Fibroblast of lung (primary cell): ENCODE measurements around the gene CCN5. TPM values are rescaled to one million over a fixed set of nuclear protein-coding genes. Genes with fewer than 3 reads are reported as not detected.

Source experiments
- DNase-seq, 2 donors: peaks; one replicate each; pipeline versions ENCODE4 v3.0.0 to v3.0.0-alpha.2; 2010; ENCODE audit warnings: low read depth in 2 of 2
- H2AFZ ChIP-seq: 2 replicates; pipeline ENCODE4 v1.5.1; 2012; ENCODE audit warnings: low read length, control low read depth, inconsistent platforms
- H3K27ac ChIP-seq: 2 replicates; pipeline ENCODE4 v1.5.1; 2011; ENCODE audit warnings: low read length, control low read depth; ENCODE audit not compliant: insufficient read depth
- H3K27me3 ChIP-seq: 2 replicates; pipeline ENCODE4 v1.5.1; 2011; ENCODE audit warnings: mild to moderate bottlenecking, low read length; ENCODE audit not compliant: control insufficient read depth, insufficient read depth
- H3K36me3 ChIP-seq: 2 replicates; pipeline ENCODE4 v1.5.1; 2011; ENCODE audit warnings: low read length; ENCODE audit not compliant: control insufficient read depth, insufficient read depth
- H3K4me1 ChIP-seq: 2 replicates; pipeline ENCODE4 v1.5.1; 2011; ENCODE audit warnings: low read length; ENCODE audit not compliant: control insufficient read depth, insufficient read depth; ENCODE audit errors: extremely low read depth
- H3K4me2 ChIP-seq: 2 replicates; pipeline ENCODE4 v1.5.1; 2011; ENCODE audit warnings: low read length, control low read depth; ENCODE audit not compliant: insufficient read depth; ENCODE audit errors: extremely low read depth
- H3K4me3 ChIP-seq, 4 experiments: fragments of 200-600 bp in 1 of 4; sonication (generic) in 1 of 4; replicated peaks in 1 of 4; 2 replicates each; pipeline ENCODE4 v1.5.1; 2011 to 2016; ENCODE audit warnings: low read length in 4 of 4, low read depth in 3 of 4, mild to moderate bottlenecking in 3 of 4, control low read depth in 2 of 4, inconsistent platforms in 1 of 4, mixed read lengths in 1 of 4; ENCODE audit not compliant: insufficient read depth in 1 of 4; ENCODE audit errors: control extremely low read depth in 1 of 4
- H3K79me2 ChIP-seq: 2 replicates; pipeline ENCODE4 v1.5.1; 2012; ENCODE audit warnings: mild to moderate bottlenecking, low read length, inconsistent platforms; ENCODE audit not compliant: control insufficient read depth, insufficient read depth
- H3K9ac ChIP-seq: 2 replicates; pipeline ENCODE4 v1.5.1; 2011; ENCODE audit warnings: mild to moderate bottlenecking, low read length, control low read depth; ENCODE audit not compliant: insufficient read depth
- H3K9me3 ChIP-seq: 2 replicates; pipeline ENCODE4 v1.5.1; 2012; ENCODE audit warnings: low read depth, low read length; ENCODE audit not compliant: control insufficient read depth, insufficient read depth
- H4K20me1 ChIP-seq: 2 replicates; pipeline ENCODE4 v1.5.1; 2011; ENCODE audit warnings: low read length; ENCODE audit not compliant: control insufficient read depth, insufficient read depth; ENCODE audit errors: extremely low read depth
- CTCF ChIP-seq, 2 donors: IDR thresholded peaks in 1 of 2; conservative IDR thresholded peaks in 1 of 2; 1 replicate in 1 of 2; 2 replicates in 1 of 2; pipeline ENCODE4 v1.5.1; 2011 to 2012; ENCODE audit warnings: low read length in 2 of 2, control low read depth in 1 of 2, inconsistent platforms in 1 of 2, low read depth in 1 of 2, mild to moderate bottlenecking in 1 of 2
- EZH2 ChIP-seq: IDR thresholded peaks from 2 replicates; pipeline ENCODE4 v1.5.1; 2012; ENCODE audit warnings: low read length, control low read depth, mild to moderate bottlenecking; ENCODE audit errors: missing control alignments
- polyA plus RNA-seq, 2 donors: library from polyadenylated mRNA; depleted of rRNA in 1 of 2; stranded (reverse) in 1 of 2; unstranded in 1 of 2; fragments of >200 nt; gene quantifications; 2 replicates each; pipeline ENCODE4 v1.2.1, GENCODE V29; 2011 to 2012; ENCODE audit warnings: missing spikeins in 1 of 2
- total RNA-seq: library from RNA; depleted of rRNA; stranded (reverse); fragments of >200 nt; gene quantifications from 2 replicates; pipeline ENCODE4 v1.2.1, GENCODE V29; 2014

Gene CCN5
- total and polyA plus RNA-seq, 2 donors (not counting 1 experiment from before 2014, with no cell fraction given), result 31.4 to 122 TPM

- Histone ChIP-seq H3K4me1 (peaks cover 34% of the 10 kb centered on the region), H3K4me2 (peak overlapping the region; percentile 35), H2AFZ (no peak overlapping the region), H3K9ac (no peak overlapping the region), H3K79me2 (no peaks in the 10 kb centered on the region), H3K27ac (peak overlapping the region; percentile 49), H3K27me3 (peaks cover 2% of the 10 kb centered on the region), H3K9me3 (no peaks in the 10 kb centered on the region), H3K36me3 (no peaks in the 10 kb centered on the region), H3K4me3 (no peak overlapping the region), H4K20me1 (no peaks in the 10 kb centered on the region)
- peak; percentile 94 to 98 for DNase-seq
- no peak for TF ChIP-seq CTCF (conservative IDR thresholded peaks at IDR 0.05 in 1 of 2, IDR thresholded peaks at IDR 0.05 in 1 of 2; ENCODE audit: low read depth in 1 of 2, low read length in 2 of 2)
- TF ChIP-seq EZH2, result no peak
Measured at GRCh38 chr20:44702776-44703175, 12.4 kb upstream of the CCN5 start.

- H2AFZ ChIP-seq, result no peak overlapping the region
- no peak for TF ChIP-seq CTCF (conservative IDR thresholded peaks at IDR 0.05 in 1 of 2, IDR thresholded peaks at IDR 0.05 in 1 of 2; ENCODE audit: low read depth in 1 of 2, low read length in 2 of 2)
- H3K4me1 ChIP-seq, result peaks cover 34% of the 10 kb centered on the region
- H3K4me2 ChIP-seq, result peak overlapping the region; percentile 26
- no peaks in the 10 kb centered on the region for H3K79me2 ChIP-seq
- H3K4me3 ChIP-seq, result no peak overlapping the region
- no peak for DNase-seq
- no peaks in the 10 kb centered on the region for H3K9me3 ChIP-seq
- peak overlapping the region; percentile 49 for H3K27ac ChIP-seq
- no peaks in the 10 kb centered on the region for H3K36me3 ChIP-seq
- H3K27me3 ChIP-seq, result peaks cover 2% of the 10 kb centered on the region
- no peaks in the 10 kb centered on the region for H4K20me1 ChIP-seq
- H3K9ac ChIP-seq, result peak overlapping the region; percentile 20
Measured at GRCh38 chr20:44703183-44703925, 11.8 kb upstream of the CCN5 start.

- no peak overlapping the region for H3K4me2 ChIP-seq
- no peak overlapping the region for H3K4me3 ChIP-seq
- H3K4me1 ChIP-seq, result peaks cover 34% of the 10 kb centered on the region
- TF ChIP-seq CTCF (conservative IDR thresholded peaks at IDR 0.05 in 1 of 2, IDR thresholded peaks at IDR 0.05 in 1 of 2; ENCODE audit: low read depth in 1 of 2, low read length in 2 of 2), result no peak
- no peak for DNase-seq
- peaks cover 2% of the 10 kb centered on the region for H3K27me3 ChIP-seq
- no peaks in the 10 kb centered on the region for H4K20me1 ChIP-seq
- no peaks in the 10 kb centered on the region for H3K79me2 ChIP-seq
- no peak overlapping the region for H3K9ac ChIP-seq
- no peak overlapping the region for H3K27ac ChIP-seq
- H2AFZ ChIP-seq, result no peak overlapping the region
- no peaks in the 10 kb centered on the region for H3K36me3 ChIP-seq
- H3K9me3 ChIP-seq, result no peaks in the 10 kb centered on the region
Measured at GRCh38 chr20:44703956-44704488, 11.1 kb upstream of the CCN5 start.
